Right lobe of liver (tissue), 6 donors: ENCODE data around the gene SPI1. TPM values are rescaled to one million over a fixed set of nuclear protein-coding genes. Genes with fewer than 3 reads are reported as not detected.
A peak's percentile ranks its signal among the peaks of the same experiment; 100 is the strongest.

Experiments
- ATAC-seq, 4 donors: fragments of 200-7000 bp; cut with Tn5 transposase; one replicate each; pipeline ENCODE4 v1.9.1; 2020; ENCODE audit warnings: mild to moderate bottlenecking in 4 of 4, moderate library complexity in 4 of 4
- DNase-seq, 3 donors: peaks; one replicate each; pipeline ENCODE4 v3.0.0-alpha.2; 2020
- H3K27ac ChIP-seq, 3 donors: fragments of 200-600 bp; one replicate each; pipeline ENCODE4 v1.8.0; 2022
- H3K27me3 ChIP-seq, 2 donors: fragments of 200-600 bp; one replicate each; pipeline ENCODE4 v1.8.0; 2022
- H3K36me3 ChIP-seq, 4 donors: fragments of 200-600 bp; sonication (generic) in 1 of 4; one replicate each; pipeline versions ENCODE4 v1.5.1 to v1.8.0; 2017 to 2022; ENCODE audit warnings: control low read depth in 1 of 4
- H3K4me1 ChIP-seq, 4 donors: fragments of 200-600 bp; sonication (generic) in 1 of 4; one replicate each; pipeline versions ENCODE4 v1.5.1 to v1.8.0; 2017 to 2022; ENCODE audit warnings: control low read depth in 1 of 4
- H3K4me3 ChIP-seq, 3 donors: fragments of 200-600 bp; one replicate each; pipeline ENCODE4 v1.8.0; 2022
- H3K9me3 ChIP-seq, 4 donors: fragments of 200-600 bp; sonication (generic) in 1 of 4; one replicate each; pipeline versions ENCODE4 v1.5.1 to v1.8.0; 2017 to 2022; ENCODE audit warnings: control low read depth in 1 of 4
- CTCF ChIP-seq, 4 donors: fragments of 200-600 bp in 3 of 4; fragments of 450-650 bp in 1 of 4; IDR thresholded peaks; one replicate each; pipeline versions ENCODE4 v1.5.1 to v1.8.0; 2016 to 2022; ENCODE audit warnings: antibody characterized with exemption in 4 of 4, mild to moderate bottlenecking in 2 of 4
- POLR2A ChIP-seq: fragments of 450-650 bp; IDR thresholded peaks from one replicate; pipeline ENCODE4 v1.6.1; 2017; ENCODE audit warnings: antibody characterized with exemption, mild to moderate bottlenecking
- WGBS: methylation state at CpG from one replicate; pipeline ENCODE4 v1.1.6; 2018; ENCODE audit warnings: low coverage, low lambda C conversion rate; ENCODE audit not compliant: insufficient coverage; ENCODE audit errors: missing lambda C conversion rate; 5-methylcytosine and 5-hydroxymethylcytosine counted together
- intact Hi-C, 2 donors: fragments of 100-400 bp; cut with DNase I; formaldehyde crosslinking; loops; one replicate each; pipeline versions ENCODE4 v1.11.2 to v1.14.1; 2022
- total RNA-seq, 6 experiments: library from RNA; depleted of rRNA in 2 of 6; stranded (reverse); fragments of >200 nt in 2 of 6; fragmentation: NEBNext Ultra II Directional in 3 of 6; extraction: Animal tissue kit (Norgen Biotek cat#: 25700) in 3 of 6; gene quantifications; one replicate each; pipeline versions ENCODE4 v1.1.0 to v1.2.4, GENCODE V29; 2016 to 2023
- donor health status: DM: no; HTN: yes; CAD: no.
- donor health status: DM: no; HTN: no; CAD: no.
- donor health status: DM: no; HTN: no; CAD: no.
- donor health status: DM: no; HTN: yes; CAD: no.
- donor health status: DM: no; HTN: yes; CAD: no.

The SPI1 gene
- total RNA-seq, 6 experiments from 2014 or later: 7.5 to 29.1 (median 10.1) TPM

- peak; percentile 21 to 37 (median 26) for ATAC-seq
- peak in 2 of 3 donors; percentile 51 to 72 for DNase-seq
- 45% methylated on average over 4 of the region's 20 CpGs for WGBS
These were observed 15.1 kb upstream of the SPI1 start for GRCh38 chr11:47393163-47394049.

GRCh38 chr11:47392546-47393162 lies 14.3 kb upstream of the SPI1 start:
- Histone ChIP-seq H3K36me3 (no peaks in the 10 kb centered on the region), H3K4me1 (no peaks in the 10 kb centered on the region), H3K27ac (peak overlapping the region; percentile 19 to 65 (median 21)), H3K27me3 (no peaks in the 10 kb centered on the region), H3K9me3 (no peaks in the 10 kb centered on the region), H3K4me3 (no peak overlapping the region)
- WGBS: 66% methylated on average over 7 of the region's 14 CpGs
- intact Hi-C loops: no loop called here
- TF ChIP-seq POLR2A (no peak), CTCF (IDR thresholded peaks at IDR 0.05) (no peak)
- DNase-seq (no peak), ATAC-seq (peak in 1 of 4 donors; percentile 15)

More at GRCh38 chr11:47393163-47394049, 15.1 kb upstream of the SPI1 start:
- H3K4me3 ChIP-seq: no peak overlapping the region
- no peak for TF ChIP-seq POLR2A
- no peak for TF ChIP-seq CTCF (IDR thresholded peaks at IDR 0.05)
- no peaks in the 10 kb centered on the region for H3K36me3 ChIP-seq
- intact Hi-C loops: no loop called here
- H3K9me3 ChIP-seq: no peaks in the 10 kb centered on the region
- H3K27me3 ChIP-seq: no peaks in the 10 kb centered on the region
- peak overlapping the region; percentile 78 to 95 (median 92) for H3K27ac ChIP-seq
- H3K4me1 ChIP-seq: no peaks in the 10 kb centered on the region

- TF ChIP-seq CTCF (IDR thresholded peaks at IDR 0.05): no peak
- no peak for TF ChIP-seq POLR2A
- 80% methylated on average over 5 of the region's 16 CpGs for WGBS
- Histone ChIP-seq H3K4me1 (no peaks in the 10 kb centered on the region), H3K9me3 (no peaks in the 10 kb centered on the region), H3K4me3 (no peak overlapping the region), H3K27me3 (no peaks in the 10 kb centered on the region), H3K27ac (peak overlapping the region in 2 of 3 donors; percentile 19 to 73), H3K36me3 (no peaks in the 10 kb centered on the region)
- intact Hi-C loops: no loop called here
- no peak for ATAC-seq
- DNase-seq: peak in 1 of 3 donors; percentile 52
These were observed 13.5 kb upstream of the SPI1 start for GRCh38 chr11:47391711-47392432.

GRCh38 chr11:47391077-47391583 lies 12.8 kb upstream of the SPI1 start:
- 64% methylated on average over 7 of the region's 11 CpGs for WGBS
- ATAC-seq: peak; percentile 4 to 31 (median 18)

More at GRCh38 chr11:47391077-47391583, 12.8 kb upstream of the SPI1 start:
- no peaks in the 10 kb centered on the region for H3K36me3 ChIP-seq
- TF ChIP-seq POLR2A: no peak
- TF ChIP-seq CTCF (IDR thresholded peaks at IDR 0.05): no peak
- no peaks in the 10 kb centered on the region for H3K9me3 ChIP-seq
- peak in 2 of 3 donors; percentile 65 to 74 for DNase-seq
- peak overlapping the region in 2 of 3 donors; percentile 19 to 73 for H3K27ac ChIP-seq
- H3K27me3 ChIP-seq: no peaks in the 10 kb centered on the region
- H3K4me3 ChIP-seq: no peak overlapping the region
- intact Hi-C loops: no loop called here
- no peaks in the 10 kb centered on the region for H3K4me1 ChIP-seq
